Activated CD4-positive, alpha-beta T cell treated with anti-CD3 and anti-CD28 coated beads, Interleukin-2, amount 50 U/mL, for 16 hours (primary cell): ENCODE results near the gene IZUMO3.
"Not testable (repeated sequence)": the region's sequence is repeated elsewhere in the genome, so short reads cannot be mapped to it uniquely, and the experiment has no call there.

ENCODE experiments used
- DNase-seq: peaks from one replicate; pipeline ENCODE4 v3.0.0-alpha.2; 2020

The IZUMO3 gene

GRCh38 chr9:24545847-24546522 is at the start of gene IZUMO3:
Gene IZUMO3 (minus strand): TSS chr9:24545897. CDS start chr9:24545649, 248 bp downstream.
- no peak for DNase-seq

GRCh38 chr9:24594234-24594850 is 48.6 kb upstream of the IZUMO3 start:
- no peak for DNase-seq

- DNase-seq: no peak
These were observed 44.7 kb upstream of the IZUMO3 start for GRCh38 chr9:24590432-24590831.

GRCh38 chr9:24587883-24588282 is 42.2 kb upstream of the IZUMO3 start:
- DNase-seq: no peak

- no peak for DNase-seq
These were observed 36.7 kb upstream of the IZUMO3 start for GRCh38 chr9:24582146-24583126.

GRCh38 chr9:24580005-24580404 is 34.3 kb upstream of the IZUMO3 start:
- DNase-seq: not testable (repeated sequence)

- no peak for DNase-seq
These were observed 26.7 kb upstream of the IZUMO3 start for GRCh38 chr9:24572406-24572805.

GRCh38 chr9:24561957-24562356 is 16.3 kb upstream of the IZUMO3 start:
- no peak for DNase-seq

GRCh38 chr9:24553183-24553552 is 7.5 kb upstream of the IZUMO3 start:
- DNase-seq: no peak

GRCh38 chr9:24552526-24553182 is 7.0 kb upstream of the IZUMO3 start:
- no peak for DNase-seq

GRCh38 chr9:24545285-24545684 is 412 bp downstream of the IZUMO3 start:
- DNase-seq: no peak

GRCh38 chr9:24518545-24518944 is 27.2 kb downstream of the IZUMO3 start:
- no peak for DNase-seq

GRCh38 chr9:24516463-24516862 is 29.2 kb downstream of the IZUMO3 start:
- DNase-seq: no peak

- DNase-seq: no peak
These were observed 35.8 kb downstream of the IZUMO3 start for GRCh38 chr9:24509850-24510249.

- no peak for DNase-seq
These were observed 41.2 kb downstream of the IZUMO3 start for GRCh38 chr9:24504521-24504920.

GRCh38 chr9:24502206-24502937 is 43.3 kb downstream of the IZUMO3 start:
- no peak for DNase-seq

GRCh38 chr9:24500761-24501160 is 44.9 kb downstream of the IZUMO3 start:
- DNase-seq: no peak

GRCh38 chr9:24498632-24499031 is 47.1 kb downstream of the IZUMO3 start:
- DNase-seq: no peak

- no peak for DNase-seq
These were observed 48.0 kb downstream of the IZUMO3 start for GRCh38 chr9:24497671-24498070.
